Bladder microvascular endothelial cell (primary cell): ENCODE measurements around the gene GTSF1L. TPM values are rescaled to one million over a fixed set of nuclear protein-coding genes. Genes with fewer than 3 reads are reported as not detected.

ENCODE experiments used
- total RNA-seq: library from RNA; depleted of rRNA; stranded (reverse); fragments of >200 nt; gene quantifications from 2 replicates; pipeline ENCODE4 v1.2.3, GENCODE V29; 2014

The GTSF1L gene
- total RNA-seq = not detected in 2 replicates

GRCh38 chr20:43726811-43727338 lies at the start of gene GTSF1L:
Gene GTSF1L (minus strand): TSS chr20:43727002. CDS start chr20:43726694, 308 bp downstream.

Other genes with a start within 250 kb of the GTSF1L start
- gene L3MBTL1, start 219.3 kb downstream of the GTSF1L start, total RNA-seq = 1.5 and 5.0 TPM in 2 replicates
- under 0.01 and 0.31 TPM in 2 replicates for gene SGK2, start 168.0 kb downstream of the GTSF1L start, total RNA-seq
- 25.6 and 29.0 TPM in 2 replicates for gene IFT52, start 136.1 kb downstream of the GTSF1L start, total RNA-seq
- gene MYBL2, start 59.9 kb downstream of the GTSF1L start, total RNA-seq = 15.2 and 17.3 TPM in 2 replicates
- 0.97 and 1.7 TPM in 2 replicates for gene TOX2, start 187.8 kb upstream of the GTSF1L start, total RNA-seq